Endodermal cell (in vitro differentiated cells): ENCODE measurements around the gene NDST1. TPM values are rescaled to one million over a fixed set of nuclear protein-coding genes. Genes with fewer than 3 reads are reported as not detected.

Experiments used
- DNase-seq: peaks from one replicate; pipeline ENCODE4 v3.0.0-alpha.2; 2017
- H3K27ac ChIP-seq: 2 replicates; pipeline ENCODE4 v1.5.1; 2013; ENCODE audit warnings: mild to moderate bottlenecking, low read depth, low read length, moderate library complexity
- H3K27me3 ChIP-seq: 2 replicates; pipeline ENCODE4 v1.6.1; 2013; ENCODE audit warnings: mild to moderate bottlenecking, low read length, moderate library complexity; ENCODE audit not compliant: insufficient read depth, control insufficient read depth, poor library complexity, severe bottlenecking
- H3K36me3 ChIP-seq: 2 replicates; pipeline ENCODE4 v1.7.0; 2013; ENCODE audit warnings: mild to moderate bottlenecking, low read length, moderate library complexity; ENCODE audit not compliant: control insufficient read depth, insufficient read depth
- H3K4me1 ChIP-seq: one replicate; pipeline ENCODE4 v1.7.0; 2013; ENCODE audit warnings: low read length; ENCODE audit not compliant: control insufficient read depth, insufficient read depth
- H3K4me3 ChIP-seq: 2 replicates; pipeline ENCODE4 v1.5.1; 2013; ENCODE audit warnings: mild to moderate bottlenecking, low read length, moderate library complexity
- H3K9ac ChIP-seq: 2 replicates; pipeline ENCODE4 v1.6.1; 2013; ENCODE audit warnings: mild to moderate bottlenecking, low read length, moderate library complexity; ENCODE audit not compliant: poor library complexity, severe bottlenecking; ENCODE audit errors: extremely low read depth
- H3K9me3 ChIP-seq: 2 replicates; pipeline ENCODE4 v1.6.1; 2013; ENCODE audit warnings: mild to moderate bottlenecking, low read length, moderate library complexity; ENCODE audit not compliant: control insufficient read depth
- H3K27ac Mint-ChIP-seq: 2 replicates; pipeline ENCODE4 v1.8.0; 2020; ENCODE audit warnings: mixed read lengths
- H3K27me3 Mint-ChIP-seq: 2 replicates; pipeline ENCODE4 v1.8.0; 2021; ENCODE audit warnings: mild to moderate bottlenecking, mixed read lengths; ENCODE audit not compliant: insufficient read depth
- H3K36me3 Mint-ChIP-seq: 2 replicates; pipeline ENCODE4 v1.8.0; 2020; ENCODE audit warnings: low read depth, mixed read lengths
- H3K4me1 Mint-ChIP-seq: 2 replicates; pipeline ENCODE4 v1.8.0; 2020; ENCODE audit warnings: mixed read lengths
- H3K4me3 Mint-ChIP-seq: 2 replicates; pipeline ENCODE4 v1.8.0; 2020; ENCODE audit warnings: mild to moderate bottlenecking, moderate library complexity, mixed read lengths
- H3K9me3 Mint-ChIP-seq: 2 replicates; pipeline ENCODE4 v1.8.0; 2020; ENCODE audit warnings: mild to moderate bottlenecking, mixed read lengths
- whole genome bisulfite sequencing, 2 experiments: methylation state at CpG; one replicate each; pipeline versions ENCODE4 v1.1.5 to v1.1.7; 2013; ENCODE audit warnings: missing lambda C conversion rate in 2 of 2, mixed read lengths in 1 of 2; ENCODE audit not compliant: insufficient coverage in 1 of 2, insufficient read length in 1 of 2; 5-methylcytosine and 5-hydroxymethylcytosine counted together
- total RNA-seq, 2 donors: library from RNA; stranded (reverse); fragmentation: NEBNext Ultra II Directional in 1 of 2; extraction: Animal tissue kit (Norgen Biotek cat#: 25700) in 1 of 2; gene quantifications; 2 replicates in 1 of 2; 3 replicates in 1 of 2; pipeline ENCODE4 v1.2.1, GENCODE V29; 2021
- TF ChIP-seq, protein P1 (sequence below): fragments of 200-600 bp; sonication (generic); conservative IDR thresholded peaks from 2 replicates; pipeline ENCODE4 v1.5.0; 2021; ENCODE audit warnings: antibody characterized with exemption, mild to moderate bottlenecking

NDST1 gene
- total RNA-seq, 2 donors from 2014 or later: 53.3 to 71.7 TPM

DNA sequence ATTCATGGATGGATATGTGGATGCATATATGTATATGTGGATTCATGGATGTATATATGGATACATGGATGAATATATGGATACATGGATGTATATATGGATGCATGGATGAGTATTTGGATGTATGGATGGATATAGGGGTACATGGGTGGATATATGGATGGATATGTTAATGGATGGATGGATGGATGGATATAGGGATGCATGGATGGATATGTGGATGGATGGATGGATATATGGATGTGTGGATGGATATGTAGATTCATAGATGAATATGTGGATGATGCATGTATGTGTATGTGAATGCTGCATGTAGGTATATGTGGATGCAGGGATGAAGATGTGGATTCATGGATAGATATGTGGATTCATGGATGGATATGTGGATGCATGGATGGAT lies 79.1 kb downstream of the NDST1 start:
- no peak overlapping the region for H3K27ac ChIP-seq
- H3K4me3 Mint-ChIP-seq: no peak overlapping the region
- H3K4me1 Mint-ChIP-seq: peaks cover 36% of the 10 kb centered on the region
- H3K36me3 Mint-ChIP-seq: no peaks in the 10 kb centered on the region
- no peaks in the 10 kb centered on the region for H3K9me3 Mint-ChIP-seq
- no peak overlapping the region for H3K27ac Mint-ChIP-seq
- DNase-seq: no peak
- H3K36me3 ChIP-seq: no peaks in the 10 kb centered on the region
- peaks cover 15% of the 10 kb centered on the region for H3K4me1 ChIP-seq
- no peaks in the 10 kb centered on the region for H3K9me3 ChIP-seq
- TF ChIP-seq, protein P1, sequence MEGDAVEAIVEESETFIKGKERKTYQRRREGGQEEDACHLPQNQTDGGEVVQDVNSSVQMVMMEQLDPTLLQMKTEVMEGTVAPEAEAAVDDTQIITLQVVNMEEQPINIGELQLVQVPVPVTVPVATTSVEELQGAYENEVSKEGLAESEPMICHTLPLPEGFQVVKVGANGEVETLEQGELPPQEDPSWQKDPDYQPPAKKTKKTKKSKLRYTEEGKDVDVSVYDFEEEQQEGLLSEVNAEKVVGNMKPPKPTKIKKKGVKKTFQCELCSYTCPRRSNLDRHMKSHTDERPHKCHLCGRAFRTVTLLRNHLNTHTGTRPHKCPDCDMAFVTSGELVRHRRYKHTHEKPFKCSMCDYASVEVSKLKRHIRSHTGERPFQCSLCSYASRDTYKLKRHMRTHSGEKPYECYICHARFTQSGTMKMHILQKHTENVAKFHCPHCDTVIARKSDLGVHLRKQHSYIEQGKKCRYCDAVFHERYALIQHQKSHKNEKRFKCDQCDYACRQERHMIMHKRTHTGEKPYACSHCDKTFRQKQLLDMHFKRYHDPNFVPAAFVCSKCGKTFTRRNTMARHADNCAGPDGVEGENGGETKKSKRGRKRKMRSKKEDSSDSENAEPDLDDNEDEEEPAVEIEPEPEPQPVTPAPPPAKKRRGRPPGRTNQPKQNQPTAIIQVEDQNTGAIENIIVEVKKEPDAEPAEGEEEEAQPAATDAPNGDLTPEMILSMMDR: no peak
- no peak overlapping the region for H3K4me3 ChIP-seq
- H3K27me3 Mint-ChIP-seq: no peaks in the 10 kb centered on the region
- H3K27me3 ChIP-seq: no peaks in the 10 kb centered on the region
- H3K9ac ChIP-seq: no peak overlapping the region

GRCh38 chr5:150587856-150588595 lies 80.1 kb downstream of the NDST1 start:
- Histone ChIP-seq H3K4me3 (no peak overlapping the region), H3K9me3 (no peaks in the 10 kb centered on the region), H3K27me3 (no peaks in the 10 kb centered on the region), H3K27ac (no peak overlapping the region), H3K36me3 (no peaks in the 10 kb centered on the region), H3K9ac (no peak overlapping the region), H3K4me1 (peaks cover 8% of the 10 kb centered on the region)
- Mint-ChIP-seq H3K9me3 (no peaks in the 10 kb centered on the region), H3K4me3 (no peak overlapping the region), H3K27me3 (no peaks in the 10 kb centered on the region), H3K4me1 (peaks cover 28% of the 10 kb centered on the region), H3K27ac (no peak overlapping the region), H3K36me3 (no peaks in the 10 kb centered on the region)
- WGBS, 2 experiments: 88 to 97% methylated on average over 5 to 6 of the region's 6 CpGs
- TF ChIP-seq, protein P1: no peak
- DNase-seq: peak; percentile 34

DNA sequence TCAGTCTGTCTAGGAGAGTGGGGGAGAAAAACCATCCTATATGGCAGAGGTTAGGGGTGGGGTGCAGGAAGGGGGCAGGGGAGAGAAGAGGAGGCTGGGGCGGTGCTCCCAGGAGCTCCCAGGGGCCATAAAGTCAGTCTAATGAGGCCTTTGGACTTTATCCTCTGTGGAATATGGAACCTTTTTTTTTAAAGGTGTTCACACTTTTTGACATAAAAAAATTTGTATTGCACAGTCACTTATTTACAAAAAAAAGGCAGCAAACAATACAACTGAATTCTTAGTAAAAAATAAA lies 80.6 kb downstream of the NDST1 start:
- TF ChIP-seq, protein P1: no peak
- 88% methylated on average over 1 of the region's 1 CpG; no CpG with 5 or more reads in 1 of the 2 experiments for WGBS, 2 experiments
- H3K27me3 Mint-ChIP-seq: no peaks in the 10 kb centered on the region
- H3K4me1 ChIP-seq: peaks cover 8% of the 10 kb centered on the region
- H3K36me3 ChIP-seq: no peaks in the 10 kb centered on the region
- no peak overlapping the region for H3K4me3 ChIP-seq
- no peaks in the 10 kb centered on the region for H3K36me3 Mint-ChIP-seq
- H3K9me3 Mint-ChIP-seq: no peaks in the 10 kb centered on the region
- no peaks in the 10 kb centered on the region for H3K27me3 ChIP-seq
- no peak overlapping the region for H3K4me3 Mint-ChIP-seq
- no peak overlapping the region for H3K27ac Mint-ChIP-seq
- H3K9me3 ChIP-seq: no peaks in the 10 kb centered on the region
- DNase-seq: no peak
- no peak overlapping the region for H3K9ac ChIP-seq
- H3K4me1 Mint-ChIP-seq: peaks cover 25% of the 10 kb centered on the region
- no peak overlapping the region for H3K27ac ChIP-seq
